Measurements from ENCODE around the gene MMADHC.

The MMADHC gene

GRCh38 chr2:149556452-149556851, 31.1 kb downstream of the MMADHC start:
- DNase-seq (ENCODE audit: low read depth in 2 of 2): no peak

- DNase-seq (ENCODE audit: low read depth in 2 of 2): no peak
These were observed 34.7 kb downstream of the MMADHC start for GRCh38 chr2:149552830-149553229.

GRCh38 chr2:149552226-149552625, 35.3 kb downstream of the MMADHC start:
- no peak for DNase-seq (ENCODE audit: low read depth in 2 of 2)

GRCh38 chr2:149544692-149545091, 42.9 kb downstream of the MMADHC start:
- DNase-seq (ENCODE audit: low read depth in 2 of 2): no peak

- no peak for DNase-seq (ENCODE audit: low read depth in 2 of 2)
These were observed 43.7 kb downstream of the MMADHC start for GRCh38 chr2:149543845-149544244.

- no peak for DNase-seq (ENCODE audit: low read depth in 2 of 2)
These were observed 47.4 kb downstream of the MMADHC start for GRCh38 chr2:149540138-149540537.

- no peak for DNase-seq (ENCODE audit: low read depth in 2 of 2)
These were observed 49.3 kb downstream of the MMADHC start for GRCh38 chr2:149538138-149538833.

GRCh38 chr2:149537092-149537726, 50.4 kb downstream of the MMADHC start:
- no peak for DNase-seq (ENCODE audit: low read depth in 2 of 2)

- DNase-seq (ENCODE audit: low read depth in 2 of 2): no peak
These were observed 50.9 kb downstream of the MMADHC start for GRCh38 chr2:149536649-149537048.

- DNase-seq (ENCODE audit: low read depth in 2 of 2): no peak
These were observed 52.9 kb downstream of the MMADHC start for GRCh38 chr2:149534674-149535073.

- no peak for DNase-seq (ENCODE audit: low read depth in 2 of 2)
These were observed 58.6 kb downstream of the MMADHC start for GRCh38 chr2:149528983-149529382.

- no peak for DNase-seq (ENCODE audit: low read depth in 2 of 2)
These were observed 59.4 kb downstream of the MMADHC start for GRCh38 chr2:149527998-149528755.

GRCh38 chr2:149526689-149527088, 60.9 kb downstream of the MMADHC start:
- no peak for DNase-seq (ENCODE audit: low read depth in 2 of 2)

- no peak for DNase-seq (ENCODE audit: low read depth in 2 of 2)
These were observed 62.3 kb downstream of the MMADHC start for GRCh38 chr2:149525323-149525722.

Measured in stimulated activated CD4-positive, alpha-beta T cell treated with anti-CD3 and anti-CD28 coated beads, Interleukin-1b, Interleukin-23, amount 100 ng/mL, for 1 hour (primary cell).